COR-L47 (cell line): ENCODE measurements around the gene ASTN2.
"Not testable (repeated sequence)": the region's sequence is repeated elsewhere in the genome, so short reads cannot be mapped to it uniquely, and the experiment has no call there.

Source experiments
- DNase-seq: peaks from one replicate; lab custom pipeline; 2025; lab: John Stamatoyannopoulos, UW

The ASTN2 gene

GRCh38 chr9:116927726-116928125 lies 487.1 kb downstream of the ASTN2 start:
- no peak for DNase-seq

GRCh38 chr9:116925121-116925520 lies 489.7 kb downstream of the ASTN2 start:
- no peak for DNase-seq

DNA sequence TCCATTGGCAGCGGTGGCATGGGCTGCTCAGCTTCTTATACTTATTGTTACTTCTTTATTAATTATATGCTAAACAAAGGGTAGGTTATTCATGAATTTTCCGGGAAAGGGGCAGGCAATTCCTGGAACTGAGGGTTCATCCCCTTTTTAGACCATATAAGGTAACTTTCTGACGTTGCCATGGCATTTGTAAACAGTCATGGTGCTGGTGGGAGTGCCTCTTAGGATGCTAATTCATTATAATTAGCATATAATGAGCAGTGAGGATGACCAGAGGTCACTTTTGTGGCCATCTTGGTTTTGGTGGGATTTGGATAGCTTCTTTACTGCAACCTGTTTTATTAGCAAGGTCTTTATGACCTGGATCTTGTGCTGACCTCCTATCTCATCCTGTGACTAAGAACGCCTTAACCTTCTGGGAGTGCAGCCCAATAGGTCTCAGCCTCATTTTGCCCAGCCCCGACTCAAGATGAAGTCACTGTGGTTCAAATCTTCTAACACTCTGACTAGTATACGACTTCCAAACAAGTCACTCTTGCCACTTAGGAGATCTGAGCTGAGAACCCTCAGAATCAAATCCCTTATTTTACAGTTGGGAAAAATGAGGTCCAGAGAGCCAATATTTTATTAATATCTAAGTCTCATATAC lies 490.3 kb downstream of the ASTN2 start:
- no peak for DNase-seq

DNA sequence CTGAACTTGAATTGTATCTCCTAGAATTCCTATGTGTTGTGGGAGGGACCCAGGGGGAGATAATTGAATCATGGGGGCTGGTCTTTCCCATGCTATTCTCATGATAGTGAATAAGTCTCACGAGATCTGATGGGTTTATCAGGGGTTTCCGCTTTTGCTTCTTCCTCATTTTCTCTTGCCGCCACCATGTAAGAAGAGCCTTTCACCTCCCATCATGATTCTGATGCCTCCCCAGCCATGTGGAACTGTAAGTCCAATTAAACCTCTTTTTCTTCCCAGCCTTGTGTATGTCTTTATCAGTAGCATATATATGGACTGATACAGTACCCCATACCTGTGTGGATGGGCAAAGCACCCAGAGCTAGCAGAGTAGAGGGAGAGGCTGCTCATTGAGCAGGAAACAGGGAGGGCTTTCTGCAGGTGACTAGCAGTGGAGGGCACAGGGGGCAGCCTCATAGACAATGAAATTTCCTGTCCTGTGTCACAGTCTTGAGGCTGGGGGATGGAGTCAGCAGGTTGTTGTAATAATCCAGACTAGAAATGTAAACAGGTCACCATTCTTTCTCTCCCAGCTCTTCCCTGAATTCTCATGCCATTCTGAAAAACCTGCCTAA lies 496.9 kb downstream of the ASTN2 start:
- DNase-seq, result not testable (repeated sequence)

- no peak for DNase-seq
Observed at GRCh38 chr9:116913536-116913935, 501.3 kb downstream of the ASTN2 start.

- DNase-seq, result no peak
Observed at GRCh38 chr9:116910201-116910600, 504.7 kb downstream of the ASTN2 start.

DNA sequence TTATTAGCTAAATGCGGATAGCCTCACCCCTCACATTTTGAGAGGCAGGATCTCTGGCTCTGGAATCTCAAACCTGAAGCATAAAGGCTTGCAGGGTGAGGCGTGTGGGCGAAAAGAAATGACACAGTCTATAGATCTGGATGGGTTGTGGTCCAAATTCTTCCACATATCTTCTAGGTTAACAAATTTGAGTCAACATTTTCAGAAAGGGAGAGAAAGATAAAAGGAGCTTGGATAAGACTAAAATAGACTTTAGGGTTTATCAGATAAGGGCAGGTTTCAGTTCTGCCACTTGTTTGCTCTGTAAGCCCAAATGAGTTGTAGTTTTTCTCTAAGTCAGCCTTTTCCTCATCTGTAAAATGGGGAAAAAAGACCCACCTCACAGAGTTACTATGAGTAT lies 506.9 kb downstream of the ASTN2 start:
- DNase-seq, result no peak

GRCh38 chr9:116905171-116905588 lies 509.7 kb downstream of the ASTN2 start:
- DNase-seq, result no peak

DNA sequence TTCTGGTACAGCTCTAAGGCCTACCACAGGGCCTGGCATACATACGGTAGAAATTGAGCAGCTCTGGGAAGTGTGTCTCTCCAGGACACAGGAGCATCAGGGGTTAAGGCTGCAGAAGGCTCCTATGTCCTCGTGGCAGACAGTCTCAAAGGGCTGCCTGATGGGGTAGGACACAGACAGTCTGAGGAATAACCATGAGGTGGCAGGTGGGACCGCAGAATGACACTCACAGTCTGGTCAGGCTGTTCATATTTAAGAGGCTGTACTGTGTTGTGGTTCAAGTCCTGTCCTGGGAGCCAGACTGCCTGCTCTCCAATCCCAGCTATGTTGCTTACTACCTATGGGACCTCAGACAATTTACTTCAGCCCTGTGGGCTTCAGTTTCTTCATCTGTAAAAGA lies 510.7 kb downstream of the ASTN2 start:
- DNase-seq, result no peak

GRCh38 chr9:116901260-116901659 lies 513.6 kb downstream of the ASTN2 start:
- DNase-seq, result no peak

DNA sequence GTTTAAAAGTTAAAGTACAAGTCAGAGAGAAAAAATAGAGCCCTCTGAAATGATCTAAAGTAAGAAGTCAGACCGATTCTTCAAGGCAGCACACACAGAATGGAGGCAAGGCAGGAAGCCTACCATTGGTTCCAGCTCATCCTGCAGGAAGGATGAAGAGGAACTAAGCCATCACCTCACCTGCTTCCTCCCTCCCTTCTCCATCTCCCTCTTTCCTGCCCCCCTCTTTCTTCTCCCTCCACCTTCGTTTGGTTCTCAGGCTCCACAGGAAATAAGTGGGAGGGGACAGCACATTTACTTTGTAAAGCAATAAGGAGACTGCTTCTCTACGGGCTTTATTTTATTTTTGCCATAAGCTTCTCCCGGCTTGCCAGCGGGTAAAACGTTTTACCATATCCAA lies 514.3 kb downstream of the ASTN2 start:
- DNase-seq, result no peak

DNA sequence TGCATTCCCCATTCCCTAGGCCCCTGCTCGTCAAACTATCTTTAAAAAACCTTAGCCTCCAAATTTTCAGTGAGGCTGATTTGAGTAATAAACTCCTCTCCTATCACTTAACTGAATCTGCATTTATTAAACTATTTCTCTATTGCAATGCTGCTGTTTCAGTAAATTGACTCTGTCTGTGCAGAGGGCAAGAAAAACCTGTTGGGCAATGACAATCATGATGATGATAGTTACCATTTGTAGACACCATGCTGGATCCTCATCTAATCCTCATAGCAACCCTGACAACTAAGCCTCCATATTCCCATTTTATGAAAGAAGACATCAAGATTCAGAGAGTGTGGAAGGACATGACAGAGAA lies 514.9 kb downstream of the ASTN2 start:
- DNase-seq, result no peak

DNA sequence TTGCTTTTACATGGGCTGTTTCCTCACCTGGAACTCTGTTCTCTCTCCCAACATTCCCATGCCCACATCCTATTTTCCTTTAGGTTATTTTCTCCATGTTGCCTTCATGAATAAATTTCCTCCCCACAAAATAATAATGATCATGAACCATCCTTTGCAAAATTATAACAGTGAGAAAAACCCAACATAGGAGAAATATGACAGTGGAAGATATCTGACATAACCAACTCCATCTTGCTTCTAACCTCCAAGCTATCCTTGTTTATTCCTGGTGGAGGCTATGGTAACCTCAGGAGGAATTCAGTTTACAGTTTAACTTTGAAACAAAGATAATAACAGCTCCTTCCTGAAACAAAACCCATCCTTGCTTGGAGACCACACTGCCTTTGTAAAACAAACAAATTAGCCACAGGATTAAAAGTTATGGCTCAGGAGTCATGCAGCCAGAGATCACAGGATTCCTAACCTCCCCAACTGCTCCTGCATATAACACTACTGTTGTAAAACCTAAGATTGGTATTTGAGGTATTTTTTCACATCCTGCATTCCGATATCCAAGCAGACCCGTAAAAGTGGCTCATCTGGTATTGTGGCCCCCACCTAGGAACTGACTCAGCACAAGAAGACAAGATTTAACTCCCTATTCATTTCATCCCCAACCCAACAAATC lies 515.4 kb downstream of the ASTN2 start:
- DNase-seq, result no peak

DNA sequence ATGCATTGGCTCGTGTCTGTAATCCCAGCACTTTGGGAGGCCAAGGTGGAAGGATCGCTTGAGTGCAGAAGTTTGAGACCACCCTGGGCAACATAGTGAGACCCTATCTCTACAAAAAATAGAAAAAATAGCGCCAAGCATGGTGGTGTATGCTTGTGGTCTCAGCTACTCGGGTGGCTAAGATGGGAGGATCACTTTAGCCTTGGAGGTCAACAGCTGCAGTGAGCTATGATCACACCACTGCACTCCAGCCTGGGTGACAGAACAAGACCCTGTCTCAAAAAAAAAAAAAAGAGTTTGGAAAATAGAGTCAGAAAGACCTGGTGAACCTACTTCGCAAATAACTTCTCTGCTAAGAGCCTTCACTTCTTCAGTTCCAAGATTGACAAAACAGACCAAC lies 516.7 kb downstream of the ASTN2 start:
- DNase-seq, result not testable (repeated sequence)

GRCh38 chr9:116897201-116897600 lies 517.7 kb downstream of the ASTN2 start:
- DNase-seq, result no peak

DNA sequence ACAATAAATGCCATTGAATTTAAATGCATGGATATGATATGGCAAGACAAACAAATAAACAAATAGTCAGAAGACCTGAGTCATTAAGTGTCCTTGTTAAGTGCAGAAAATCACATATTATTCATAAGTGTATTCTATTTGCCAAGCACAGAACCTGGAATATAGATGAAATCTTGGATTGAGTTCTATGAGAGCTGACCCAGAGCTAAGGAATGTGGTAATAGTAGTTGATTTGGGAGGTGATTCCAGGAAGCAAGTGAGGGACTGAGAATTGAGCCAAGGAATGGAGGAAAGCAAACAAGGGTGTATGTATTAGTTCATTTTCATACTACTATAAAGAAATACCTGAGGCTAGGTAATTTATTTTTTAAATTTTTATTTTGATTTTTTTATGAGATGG lies 518.9 kb downstream of the ASTN2 start:
- no peak for DNase-seq

GRCh38 chr9:116891424-116891823 lies 523.4 kb downstream of the ASTN2 start:
- DNase-seq, result no peak

GRCh38 chr9:116888476-116888875 lies 526.4 kb downstream of the ASTN2 start:
- not testable (repeated sequence) for DNase-seq

DNA sequence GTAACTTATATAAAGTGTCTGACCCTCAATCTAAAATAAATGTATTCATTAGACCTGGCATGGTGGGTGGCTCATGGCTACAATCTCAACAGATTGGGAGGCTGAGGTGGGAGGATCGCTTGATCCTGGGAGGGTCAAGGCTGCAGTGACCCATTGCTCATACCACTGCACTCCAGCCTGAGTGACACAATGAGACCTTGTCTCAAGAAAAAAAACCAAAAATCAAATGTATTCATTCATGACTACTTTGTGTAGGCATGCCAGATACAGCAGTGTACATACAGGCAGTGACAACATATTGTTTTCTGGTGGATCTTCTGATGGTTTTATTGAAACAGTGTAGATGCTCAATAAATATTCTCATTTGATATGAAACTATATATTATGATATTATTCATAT lies 526.8 kb downstream of the ASTN2 start:
- no peak for DNase-seq

GRCh38 chr9:116883676-116884075 lies 531.2 kb downstream of the ASTN2 start:
- no peak for DNase-seq

DNA sequence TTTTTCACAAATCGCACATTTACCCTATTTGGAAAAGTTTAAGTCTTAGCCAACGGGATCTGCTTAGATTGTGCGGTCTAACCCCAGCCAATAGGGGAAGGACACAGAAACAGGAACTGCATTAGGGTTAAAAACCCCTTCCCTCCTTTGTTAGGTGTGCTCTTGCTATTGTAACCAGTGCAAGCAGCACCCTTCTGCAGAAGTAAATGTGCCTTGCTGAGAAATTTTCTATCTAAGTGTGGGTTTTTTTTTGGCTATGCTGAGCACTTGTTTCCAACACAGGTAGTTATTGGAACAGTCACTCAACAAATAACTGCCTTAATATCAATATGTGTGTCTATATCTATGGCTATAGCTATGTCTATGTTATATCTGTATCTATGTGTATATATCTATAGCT lies 537.8 kb downstream of the ASTN2 start:
- DNase-seq, result no peak

- no peak for DNase-seq
Observed at GRCh38 chr9:116875576-116875975, 539.3 kb downstream of the ASTN2 start.
